Activated CD8-positive, alpha-beta memory T cell treated with anti-CD3 and anti-CD28 coated beads, Interleukin-2, amount 10 ng/mL, durations not matched to agents 7 days and 5 days (primary cell): Measurements from ENCODE around the gene PXMP4. TPM values are rescaled to one million over a fixed set of nuclear protein-coding genes. Genes with fewer than 3 reads are reported as not detected.
A peak's percentile ranks its signal among the peaks of the same experiment; 100 is the strongest.

Experiments used
- ATAC-seq: fragments of 150-1000 bp; cut with Tn5 transposase; one replicate; pipeline ENCODE4 v1.10.0; 2021; ENCODE audit warnings: moderate library complexity
- CTCF ChIA-PET: fragments of 350-600 bp; sonication (Branson Sonifier 250); formaldehyde crosslinking; loops from one replicate; lab custom pipeline; 2021; ENCODE audit warnings: antibody characterized with exemption; lab: Charles Lee
- DNase-seq: peaks from one replicate; pipeline ENCODE4 v3.0.0-alpha.2; 2020
- H3K27ac Mint-ChIP-seq: one replicate; pipeline ENCODE4 v1.8.0; 2021; ENCODE audit warnings: mild to moderate bottlenecking, mixed read lengths
- H3K27me3 Mint-ChIP-seq: one replicate; pipeline ENCODE4 v1.8.0; 2021; ENCODE audit warnings: mixed read lengths
- H3K36me3 Mint-ChIP-seq: one replicate; pipeline ENCODE4 v1.8.0; 2021; ENCODE audit warnings: mild to moderate bottlenecking, mixed read lengths
- H3K4me1 Mint-ChIP-seq: one replicate; pipeline ENCODE4 v1.8.0; 2021; ENCODE audit warnings: mixed read lengths
- H3K4me3 Mint-ChIP-seq: one replicate; pipeline ENCODE4 v1.8.0; 2021; ENCODE audit warnings: mild to moderate bottlenecking, moderate library complexity, mixed read lengths
- H3K9me3 Mint-ChIP-seq: one replicate; pipeline ENCODE4 v1.8.0; 2022; ENCODE audit warnings: low read depth, mixed read lengths
- total RNA-seq, 2 experiments: library from RNA; stranded (reverse); gene quantifications; one replicate each; pipeline ENCODE4 v1.2.3, GENCODE V29; 2021

The PXMP4 gene
- total RNA-seq, 2 experiments from 2014 or later: 11.9 to 15.6 TPM

GRCh38 chr20:33656010-33656782 lies 63.9 kb downstream of the PXMP4 start:
- Mint-ChIP-seq H3K9me3 (no peaks in the 10 kb centered on the region), H3K4me1 (peaks cover 22% of the 10 kb centered on the region), H3K36me3 (no peaks in the 10 kb centered on the region), H3K4me3 (no peak overlapping the region), H3K27me3 (no peaks in the 10 kb centered on the region), H3K27ac (no peak overlapping the region)
- DNase-seq: no peak
- CTCF ChIA-PET: interaction anchor here (1.2 to 7.7 kb wide), 2 partner anchors 10 to 199 kb away, joined by 4 to 67 read pairs; partner anchors contain the start of genes ACTL10 and C20orf144
- ATAC-seq: no peak

- Mint-ChIP-seq H3K27ac (no peak overlapping the region), H3K9me3 (no peaks in the 10 kb centered on the region), H3K4me3 (no peak overlapping the region), H3K4me1 (peaks cover 22% of the 10 kb centered on the region), H3K36me3 (no peaks in the 10 kb centered on the region), H3K27me3 (no peaks in the 10 kb centered on the region)
- CTCF ChIA-PET: interaction anchor here (0.6 to 7.7 kb wide), 2 partner anchors 11 to 140 kb away, joined by 4 to 67 read pairs; partner anchors contain the start of genes ACTL10 and C20orf144
- DNase-seq (no peak), ATAC-seq (no peak)
Observed at GRCh38 chr20:33655164-33655563, 64.9 kb downstream of the PXMP4 start.

GRCh38 chr20:33654680-33655161 lies 65.4 kb downstream of the PXMP4 start:
- CTCF ChIA-PET: interaction anchor here (1.7 to 7.7 kb wide), 2 partner anchors 11 to 165 kb away, joined by 6 to 67 read pairs; partner anchors contain the start of genes ACTL10, C20orf144 and CBFA2T2
- no peaks in the 10 kb centered on the region for H3K9me3 Mint-ChIP-seq
- ATAC-seq (no peak), DNase-seq (no peak)
- H3K36me3 Mint-ChIP-seq: no peaks in the 10 kb centered on the region
- peaks cover 22% of the 10 kb centered on the region for H3K4me1 Mint-ChIP-seq
- H3K27me3 Mint-ChIP-seq: no peaks in the 10 kb centered on the region
- H3K4me3 Mint-ChIP-seq: no peak overlapping the region
- no peak overlapping the region for H3K27ac Mint-ChIP-seq

GRCh38 chr20:33653900-33654596 lies 66.1 kb downstream of the PXMP4 start:
- no peaks in the 10 kb centered on the region for H3K36me3 Mint-ChIP-seq
- DNase-seq (peak; percentile 38), ATAC-seq (no peak)
- no peaks in the 10 kb centered on the region for H3K27me3 Mint-ChIP-seq
- H3K27ac Mint-ChIP-seq: no peak overlapping the region
- no peaks in the 10 kb centered on the region for H3K9me3 Mint-ChIP-seq
- peaks cover 29% of the 10 kb centered on the region for H3K4me1 Mint-ChIP-seq
- CTCF ChIA-PET: interaction anchor here (0.6 to 7.7 kb wide), 10 partner anchors 11 to 252 kb away, joined by 3 to 67 read pairs (median 6); partner anchors contain the start of genes ACTL10, C20orf144, CBFA2T2 and CDK5RAP1
- no peak overlapping the region for H3K4me3 Mint-ChIP-seq

- H3K4me3 Mint-ChIP-seq: no peak overlapping the region
- H3K27me3 Mint-ChIP-seq: no peaks in the 10 kb centered on the region
- peaks cover 34% of the 10 kb centered on the region for H3K4me1 Mint-ChIP-seq
- H3K9me3 Mint-ChIP-seq: no peaks in the 10 kb centered on the region
- no peak overlapping the region for H3K27ac Mint-ChIP-seq
- CTCF ChIA-PET: interaction anchor here (0.6 to 7.7 kb wide), 10 partner anchors 11 to 252 kb away, joined by 3 to 67 read pairs (median 6); partner anchors contain the start of genes ACTL10, C20orf144, CBFA2T2 and CDK5RAP1
- H3K36me3 Mint-ChIP-seq: no peaks in the 10 kb centered on the region
- DNase-seq: peak; percentile 70
- ATAC-seq: peak; percentile 68
Observed at GRCh38 chr20:33653218-33653899, 66.8 kb downstream of the PXMP4 start.

Other genes starting within 250 kb of the PXMP4 start
- 10 to 100 TPM; 12.3 to 16.8 TPM for gene CBFA2T2, start 230.2 kb downstream of the PXMP4 start, total RNA-seq
- gene C20orf144, start 58.0 kb downstream of the PXMP4 start, total RNA-seq: under 1 TPM; 0.30 to 0.53 TPM
- 1 to 10 TPM; 3.7 to 3.9 TPM for gene ACTL10, start 53.4 kb downstream of the PXMP4 start, total RNA-seq
- 10 to 100 TPM; 28.3 to 34.0 TPM for gene NECAB3, start 45.9 kb downstream of the PXMP4 start, total RNA-seq
- gene E2F1, start 33.9 kb downstream of the PXMP4 start, total RNA-seq: 100 to 1,000 TPM in 1 of 2 experiments, 10 to 100 TPM in 1; 87.7 to 100 TPM
- gene ZNF341, start 11.7 kb upstream of the PXMP4 start, total RNA-seq: 1 to 10 TPM; 6.5 to 7.4 TPM
- 10 to 100 TPM; 79.4 to 81.9 TPM for gene CHMP4B, start 91.0 kb upstream of the PXMP4 start, total RNA-seq